HG03025 (cell line): ENCODE results near the gene KCTD16.

Source experiments
- ATAC-seq: cut with Tn5 transposase; IDR thresholded peaks from one replicate; pipeline ENCODE4 v1.9.1; 2021; ENCODE audit warnings: mild to moderate bottlenecking, moderate library complexity; ENCODE audit not compliant: unreplicated experiment, low FRiP score

Gene KCTD16

DNA sequence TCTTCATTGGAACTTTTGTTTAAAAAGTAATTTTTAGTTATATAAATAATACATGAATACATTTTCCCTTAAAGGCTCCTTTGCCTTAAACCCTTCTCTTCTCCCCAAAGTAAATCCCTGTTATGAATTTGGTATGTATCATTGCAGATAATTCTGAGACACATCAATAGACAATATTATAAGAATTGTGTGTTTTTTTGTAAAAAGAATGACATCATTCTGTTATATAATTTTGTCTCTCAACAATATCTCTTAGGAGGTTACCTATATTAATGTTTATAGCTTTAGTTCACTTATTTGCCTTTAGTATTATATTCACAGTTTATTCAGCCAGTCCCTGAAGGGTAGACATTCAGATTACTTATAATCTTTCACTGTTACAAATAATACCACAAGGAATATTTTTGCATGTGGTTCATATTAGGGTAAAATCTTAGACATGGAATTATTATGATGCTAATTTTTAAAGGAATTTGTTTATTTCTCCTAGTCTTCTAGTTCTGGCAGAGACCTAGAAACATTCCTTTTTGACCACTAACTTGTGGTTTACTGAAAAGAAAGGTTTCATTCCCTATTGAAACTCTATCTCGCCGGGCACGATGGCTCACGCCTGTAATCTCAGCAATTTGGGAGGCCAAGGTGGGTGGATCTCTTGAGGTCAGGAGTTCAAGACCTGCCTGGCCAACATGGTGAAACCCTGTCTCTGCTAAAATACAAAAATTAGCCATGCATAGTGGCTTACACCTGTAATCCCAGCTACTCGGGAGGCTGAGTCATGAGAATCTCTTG lies 105.6 kb downstream of the KCTD16 start:
- ATAC-seq = no peak

- no peak for ATAC-seq
Measured at GRCh38 chr5:144281784-144282183, 111.1 kb downstream of the KCTD16 start.

DNA sequence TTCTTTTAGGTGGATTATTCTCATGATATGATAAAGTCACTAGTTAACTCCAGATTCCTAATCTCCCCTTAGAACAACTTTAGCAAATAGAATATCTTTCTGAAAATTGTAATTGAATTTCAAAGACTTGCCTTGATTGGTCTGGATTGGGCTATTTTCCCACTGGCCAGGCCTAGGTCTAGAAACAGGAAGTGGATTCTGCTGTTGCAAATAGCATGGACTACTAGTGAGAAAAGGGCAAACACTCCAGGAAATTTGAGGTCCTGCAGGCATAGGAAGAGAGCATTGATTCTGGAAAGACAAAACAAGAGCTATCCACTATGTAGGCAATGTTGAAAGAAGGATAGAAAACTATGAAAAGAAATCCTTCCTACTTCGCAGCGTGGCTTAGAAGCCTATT lies 113.4 kb downstream of the KCTD16 start:
- ATAC-seq = no peak

- no peak for ATAC-seq
Measured at GRCh38 chr5:144284931-144285502, 114.3 kb downstream of the KCTD16 start.

DNA sequence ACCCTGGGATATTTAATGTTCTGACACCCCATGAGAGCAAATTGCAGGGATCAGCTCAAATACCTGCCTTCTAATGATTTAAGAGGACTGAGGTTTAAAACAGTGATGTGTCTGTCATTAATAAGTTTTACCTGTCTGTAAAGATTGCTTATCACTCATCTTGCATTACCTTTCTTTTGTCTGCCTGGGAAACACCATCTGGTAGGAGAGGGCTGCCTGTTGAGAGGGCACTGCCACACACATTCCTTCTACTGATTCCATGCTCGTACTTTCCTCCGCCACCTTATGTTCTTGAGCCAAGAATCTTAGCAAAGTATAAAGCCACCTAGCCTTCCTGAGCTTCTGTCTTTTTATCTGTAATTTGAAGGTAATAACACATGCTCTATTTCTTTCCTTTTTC lies 118.6 kb downstream of the KCTD16 start:
- ATAC-seq = no peak

- ATAC-seq = no peak
Measured at GRCh38 chr5:144292029-144292428, 121.4 kb downstream of the KCTD16 start.

DNA sequence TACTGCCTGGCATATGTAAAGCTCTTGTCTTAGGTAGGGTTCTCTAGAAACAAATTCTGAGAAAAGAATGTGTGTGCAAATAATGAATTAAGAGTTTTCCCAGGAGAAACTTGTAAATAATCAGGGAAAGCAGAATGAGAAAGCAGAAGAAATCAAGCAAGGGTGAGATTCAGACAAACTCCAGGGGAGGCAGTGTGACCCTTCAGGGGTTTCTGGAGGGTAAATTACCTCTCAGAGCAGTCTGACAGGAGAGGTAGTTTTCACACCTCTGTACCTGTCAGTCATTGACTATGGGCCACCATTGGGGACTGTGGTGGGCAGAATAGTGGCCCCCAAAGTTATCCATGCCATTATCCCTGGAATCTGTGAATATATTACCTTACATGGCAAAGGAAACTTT lies 124.6 kb downstream of the KCTD16 start:
- no peak for ATAC-seq

DNA sequence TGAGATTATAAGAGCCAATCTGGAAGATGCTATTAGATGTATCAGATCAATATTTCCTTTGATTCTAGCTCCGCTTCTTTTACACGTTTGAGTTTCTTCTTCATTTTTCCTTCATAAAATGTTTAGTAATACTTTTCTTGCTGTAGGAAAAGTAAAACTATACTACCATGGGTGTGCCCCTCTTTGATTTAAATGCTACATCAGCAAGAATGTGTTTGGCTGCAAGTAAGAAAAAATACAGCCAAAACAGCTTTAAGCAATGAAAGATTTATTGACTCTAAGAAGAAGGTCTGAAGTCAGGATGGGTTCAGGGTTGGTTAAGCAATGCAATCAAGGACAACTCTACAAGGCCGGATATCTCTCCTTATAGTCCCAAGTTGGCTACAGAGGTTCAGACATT lies 126.4 kb downstream of the KCTD16 start:
- ATAC-seq = no peak

DNA sequence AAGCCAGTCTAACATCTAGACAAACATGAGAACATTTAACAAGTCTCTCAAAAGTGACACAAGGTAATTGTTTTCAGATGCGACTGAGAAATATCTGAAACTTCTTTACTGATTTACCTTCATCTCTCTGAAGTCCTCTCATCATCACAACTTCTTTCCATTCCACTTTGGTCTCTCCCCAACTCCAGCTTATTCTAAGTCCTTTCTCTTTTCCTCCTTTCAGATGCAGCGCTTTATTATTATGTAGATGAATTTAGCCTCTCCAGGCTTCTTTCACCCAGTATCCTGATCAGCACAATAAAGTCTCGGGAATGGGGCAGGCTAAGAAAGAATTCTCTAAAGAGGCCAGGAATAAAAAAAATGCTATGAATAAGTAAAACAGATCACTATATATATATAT lies 128.0 kb downstream of the KCTD16 start:
- ATAC-seq = no peak

GRCh38 chr5:144304688-144305087 lies 134.0 kb downstream of the KCTD16 start:
- ATAC-seq = peak; percentile 54

DNA sequence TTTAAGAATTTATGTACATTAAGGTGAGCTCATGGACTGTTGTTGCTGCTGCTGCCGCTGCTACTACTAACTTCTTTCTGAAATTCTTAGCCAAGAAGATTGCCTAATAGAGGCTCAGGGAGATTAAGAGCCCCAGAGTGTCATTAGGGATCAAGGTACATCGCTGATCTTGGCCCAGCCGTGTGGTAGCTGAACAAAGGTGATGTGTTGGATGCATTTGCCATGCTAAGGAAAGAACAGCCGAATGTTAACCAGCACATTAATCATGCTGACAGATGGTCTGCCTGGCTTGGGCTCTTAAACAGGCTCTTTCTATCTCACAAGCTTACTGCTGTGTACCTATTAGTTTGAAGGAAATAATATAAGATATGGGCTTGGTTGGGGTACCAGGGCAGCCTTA lies 137.1 kb downstream of the KCTD16 start:
- ATAC-seq = no peak

GRCh38 chr5:144308174-144308573 lies 137.5 kb downstream of the KCTD16 start:
- ATAC-seq = no peak

GRCh38 chr5:144308906-144309670 lies 138.4 kb downstream of the KCTD16 start:
- ATAC-seq = no peak

- ATAC-seq = no peak
Measured at GRCh38 chr5:144310621-144311020, 139.9 kb downstream of the KCTD16 start.

DNA sequence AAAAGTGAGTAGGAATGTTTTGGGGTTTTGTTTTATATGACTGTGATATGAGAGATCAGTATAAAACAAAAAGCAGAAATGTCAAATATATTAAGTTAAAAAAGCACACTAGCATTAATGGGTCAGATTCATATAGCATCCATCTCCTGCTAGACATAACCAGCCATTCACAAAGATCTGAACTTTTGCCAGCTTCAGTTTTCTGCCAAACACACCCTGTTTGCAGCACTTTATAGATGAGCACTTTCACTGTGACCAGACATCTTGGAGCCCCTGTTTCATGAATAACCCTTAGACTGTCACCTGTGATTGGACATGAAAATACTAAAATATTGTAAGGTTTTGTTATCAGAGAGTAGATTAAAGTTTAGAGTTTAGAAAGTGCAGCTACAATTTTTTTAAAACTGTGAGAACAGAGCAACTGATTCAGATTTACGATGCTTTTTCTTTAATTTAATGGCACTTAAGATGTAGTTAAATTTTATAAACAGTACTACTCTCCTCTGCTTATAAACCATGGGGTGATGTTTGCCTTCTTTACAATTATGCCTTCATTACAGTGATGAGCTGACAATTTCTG lies 142.6 kb downstream of the KCTD16 start:
- no peak for ATAC-seq

DNA sequence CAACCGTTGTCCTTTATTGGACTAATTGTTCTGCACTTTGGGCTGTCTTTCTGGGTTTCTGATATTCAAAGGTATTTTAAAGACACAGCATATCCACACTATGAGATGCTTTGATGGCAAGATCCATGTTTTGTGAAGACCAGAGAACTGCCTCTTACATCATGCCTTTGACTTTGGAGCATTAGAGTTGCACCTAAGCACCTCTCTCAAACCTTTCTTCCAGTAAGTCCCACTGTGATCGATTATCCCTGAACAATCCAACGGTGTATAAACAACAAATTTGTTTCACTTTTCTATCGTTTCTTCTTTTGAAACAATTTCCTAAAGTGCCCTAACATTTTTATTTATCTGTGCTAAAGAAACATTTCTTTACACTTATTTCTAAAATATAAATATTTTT lies 144.4 kb downstream of the KCTD16 start:
- ATAC-seq = no peak

DNA sequence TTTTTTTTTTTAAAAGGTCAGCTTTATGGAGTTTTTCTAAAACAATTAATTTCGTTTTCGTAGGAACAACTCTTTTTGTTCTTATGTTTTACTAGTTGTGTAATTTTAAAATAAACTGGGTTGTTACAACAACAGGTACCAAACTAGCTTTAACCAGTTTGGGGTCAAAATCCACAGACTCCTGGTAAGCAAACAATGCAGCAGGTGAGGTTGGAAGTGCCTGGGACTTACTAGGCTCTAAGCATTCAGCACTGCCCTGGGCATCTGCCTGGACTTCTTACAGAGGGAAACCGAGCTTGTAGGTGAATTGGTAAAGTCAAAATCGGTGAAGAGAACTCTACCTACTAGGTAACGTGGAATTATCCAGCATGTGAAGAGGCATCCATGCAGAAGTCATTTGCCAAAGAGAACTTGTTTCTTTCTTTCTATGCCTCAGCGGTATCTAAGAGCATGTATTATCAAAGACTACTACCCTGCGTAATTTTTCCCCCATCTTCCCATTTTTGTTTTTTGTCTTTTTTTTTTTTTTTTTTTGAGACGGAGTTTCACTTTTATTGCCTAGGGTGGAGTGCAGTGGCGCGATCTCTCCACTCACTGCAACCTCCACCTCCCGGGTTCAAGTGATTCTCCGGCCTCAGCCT lies 145.4 kb downstream of the KCTD16 start:
- ATAC-seq = no peak

GRCh38 chr5:144318011-144318410 lies 147.3 kb downstream of the KCTD16 start:
- ATAC-seq = no peak

- no peak for ATAC-seq
Measured at GRCh38 chr5:144318460-144318859, 147.8 kb downstream of the KCTD16 start.

DNA sequence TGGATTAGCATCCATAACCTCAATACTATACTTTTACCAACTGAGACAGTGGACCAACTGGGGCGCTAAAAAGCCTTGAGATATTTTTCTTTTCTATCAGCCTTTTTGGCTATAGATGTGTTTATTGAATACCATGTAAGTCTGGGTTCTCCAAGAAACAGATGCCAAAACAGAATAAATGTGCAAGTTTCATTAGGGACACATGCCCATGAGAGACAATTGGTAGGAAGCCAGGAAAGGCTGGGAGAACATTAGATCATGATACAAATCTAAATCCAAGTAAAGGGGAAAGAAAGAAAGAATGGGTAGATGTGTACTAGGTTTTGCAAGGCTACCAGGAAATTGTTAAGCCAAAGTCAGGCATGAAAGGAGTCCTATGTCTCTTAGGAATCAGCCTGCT lies 152.5 kb downstream of the KCTD16 start:
- no peak for ATAC-seq

DNA sequence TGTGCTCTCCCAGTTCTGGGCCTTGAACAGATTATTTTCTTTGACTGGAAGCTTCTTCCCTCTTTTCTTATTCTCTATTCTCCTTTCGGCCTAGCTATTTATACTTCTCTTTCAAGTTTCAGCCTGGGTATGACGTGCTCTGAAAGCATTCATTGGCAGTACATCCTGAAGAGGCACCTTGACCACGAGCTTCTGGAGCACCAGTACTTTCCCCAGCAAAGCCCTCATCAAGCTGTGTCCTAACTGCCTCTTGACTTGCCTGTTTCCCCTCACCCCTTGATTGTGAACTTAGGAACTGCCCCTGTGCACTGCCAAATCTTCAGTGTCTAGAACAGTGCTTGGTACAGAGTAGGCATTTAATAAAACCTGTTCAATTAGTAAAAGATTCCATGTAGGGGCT lies 154.9 kb downstream of the KCTD16 start:
- no peak for ATAC-seq
